Fibroblast of gingiva (primary cell): ENCODE measurements around the gene MYCBPAP.
A peak's percentile ranks its signal among the peaks of the same experiment; 100 is the strongest.

Experiments used
- DNase-seq: peaks from one replicate; pipeline ENCODE4 v3.0.0-alpha.2; 2011; ENCODE audit warnings: low read depth

Gene MYCBPAP

DNA sequence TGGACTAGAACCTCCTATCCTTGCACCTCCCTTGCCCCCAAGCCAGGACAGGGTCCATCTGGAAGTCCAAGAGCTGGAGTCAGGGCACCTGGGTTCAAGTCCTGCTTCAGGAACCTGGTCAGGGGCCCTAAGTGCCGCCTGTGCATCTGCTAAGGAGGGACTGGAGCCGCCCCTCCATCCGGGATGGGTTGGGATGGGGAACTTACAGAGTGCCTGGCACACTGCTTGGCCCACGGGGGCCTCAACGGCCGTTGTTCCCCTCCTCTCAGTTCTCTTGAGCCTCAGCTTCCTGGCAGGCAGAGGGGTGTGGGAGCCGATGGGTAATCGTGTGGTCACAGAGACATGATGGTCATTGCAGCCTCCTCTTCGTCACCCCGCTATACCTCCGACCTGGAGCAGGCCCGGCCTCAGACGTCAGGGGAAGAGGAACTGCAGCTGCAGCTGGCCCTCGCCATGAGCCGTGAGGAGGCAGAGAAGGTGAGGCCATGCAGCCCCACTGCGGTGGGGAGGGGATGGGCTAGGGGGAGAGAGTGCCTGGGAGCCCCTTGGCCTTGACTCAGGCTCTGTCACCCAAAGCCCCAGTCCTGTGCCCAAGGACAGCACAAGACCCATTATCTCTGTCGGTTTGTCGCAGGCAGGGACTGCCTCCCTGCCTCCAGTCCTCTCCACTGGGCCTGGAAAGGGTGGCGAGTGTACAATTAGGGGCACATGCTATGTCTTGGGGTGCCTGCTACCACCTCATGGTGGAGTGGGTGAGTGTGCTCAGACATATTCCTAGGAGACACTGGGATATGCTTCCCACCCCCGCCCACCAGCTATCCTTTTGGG lies 29.7 kb downstream of the MYCBPAP start:
- no peak for DNase-seq

DNA sequence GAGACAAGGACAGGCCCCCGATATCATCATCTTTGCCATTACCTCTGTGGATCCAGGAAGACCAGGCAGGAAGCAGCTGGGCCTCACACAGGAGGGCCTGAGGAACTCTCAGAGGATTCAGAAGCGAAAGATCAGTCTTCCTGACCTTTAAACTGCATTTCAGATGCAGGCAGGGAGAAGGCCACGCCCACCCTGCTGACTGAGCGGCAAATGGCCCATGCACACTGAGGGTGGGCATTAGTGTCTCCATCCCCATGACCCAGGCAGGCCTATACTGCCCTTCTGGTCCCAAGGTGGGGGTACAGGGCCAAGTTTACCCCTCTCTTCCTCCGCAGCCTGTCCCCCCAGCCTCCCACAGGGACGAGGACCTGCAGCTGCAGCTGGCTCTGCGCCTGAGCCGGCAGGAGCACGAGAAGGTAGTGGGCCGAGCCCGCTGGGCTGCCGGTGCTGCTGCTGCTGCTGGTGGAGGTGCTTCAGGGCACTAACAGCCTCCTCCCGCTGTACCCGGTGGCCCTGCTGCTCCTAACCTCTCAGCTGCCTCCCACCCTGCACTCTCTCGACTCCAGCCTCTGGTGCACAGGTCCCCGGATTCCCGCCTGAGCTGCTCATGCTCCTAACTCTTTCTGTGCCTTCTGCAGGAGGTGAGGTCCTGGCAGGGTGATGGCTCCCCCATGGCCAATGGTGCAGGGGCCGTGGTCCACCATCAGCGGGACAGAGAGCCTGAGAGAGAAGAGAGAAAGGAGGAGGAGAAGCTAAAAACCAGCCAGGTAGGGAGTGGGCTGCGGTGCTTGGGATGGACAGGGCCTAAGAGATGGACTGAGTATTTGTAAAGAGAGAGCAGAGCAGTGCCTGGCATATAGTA lies 30.5 kb downstream of the MYCBPAP start:
- DNase-seq: no peak

DNA sequence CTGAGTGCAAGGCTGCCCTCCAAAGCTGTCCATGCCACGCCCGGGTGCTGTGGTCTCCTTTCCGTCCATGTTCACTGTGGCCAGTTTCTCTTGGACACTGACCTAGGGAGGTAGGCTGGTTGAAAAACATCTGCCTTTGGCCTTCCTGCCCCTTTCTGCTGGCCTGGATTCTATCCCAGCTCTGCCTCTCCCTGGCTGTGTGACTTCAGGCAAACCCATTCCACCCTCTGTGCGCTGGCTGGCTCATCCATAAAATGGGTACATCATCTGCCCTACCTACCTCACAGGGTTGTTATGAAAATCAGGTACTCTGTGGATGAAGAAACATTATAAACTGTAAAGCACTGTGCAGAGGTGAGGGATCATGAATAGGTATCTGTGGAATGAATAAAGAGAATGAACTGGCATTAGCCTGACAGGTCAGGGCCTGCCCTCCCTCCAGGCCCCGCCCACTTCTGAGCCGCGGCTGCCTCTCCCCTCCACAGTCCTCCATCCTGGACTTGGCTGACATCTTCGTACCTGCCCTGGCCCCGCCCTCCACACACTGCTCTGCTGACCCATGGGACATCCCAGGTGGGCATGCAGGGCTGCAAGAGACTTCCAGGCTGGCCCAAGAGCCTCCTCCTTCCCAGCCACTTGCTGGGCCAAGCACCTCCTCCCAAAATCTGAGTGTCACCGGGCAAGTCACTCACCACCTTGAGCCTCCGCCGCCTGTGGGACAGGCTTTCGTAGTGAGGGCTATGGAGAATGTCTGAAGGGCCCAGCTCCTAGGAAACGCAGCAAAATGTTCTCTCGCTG lies 31.7 kb downstream of the MYCBPAP start:
- DNase-seq: no peak

DNA sequence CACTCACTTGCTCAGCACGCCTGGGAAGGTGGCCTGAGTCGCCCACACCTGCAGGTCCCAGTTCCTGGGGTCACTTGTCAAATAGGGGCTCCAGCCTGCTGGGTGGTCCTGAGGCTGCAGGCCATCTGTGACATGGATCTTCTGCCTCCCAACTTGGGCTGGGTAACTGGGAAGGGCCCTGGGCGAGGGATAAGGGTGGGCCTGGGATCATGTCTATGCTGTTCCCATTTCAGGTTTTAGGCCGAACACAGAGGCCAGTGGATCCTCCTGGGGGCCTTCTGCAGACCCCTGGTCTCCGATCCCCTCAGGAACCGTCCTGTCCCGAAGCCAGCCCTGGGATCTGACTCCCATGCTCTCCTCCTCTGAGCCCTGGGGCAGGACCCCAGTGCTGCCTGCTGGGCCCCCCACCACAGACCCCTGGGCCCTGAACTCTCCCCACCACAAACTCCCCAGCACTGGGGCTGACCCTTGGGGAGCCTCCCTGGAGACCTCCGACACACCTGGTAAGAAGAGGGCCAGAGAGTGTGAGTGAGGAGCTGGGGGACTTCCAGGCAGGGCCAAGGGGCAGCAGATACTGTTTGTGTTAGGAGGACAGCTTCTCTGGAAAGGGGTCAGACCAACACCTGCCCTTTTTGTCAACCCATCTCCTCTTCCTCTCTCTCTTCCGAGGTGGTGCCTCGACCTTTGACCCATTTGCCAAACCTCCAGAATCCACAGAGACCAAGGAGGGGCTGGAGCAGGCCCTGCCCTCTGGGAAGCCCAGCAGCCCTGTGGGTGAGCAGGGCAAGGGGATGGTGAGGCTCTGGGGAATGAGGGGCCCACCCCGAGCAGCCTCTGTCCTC lies 32.5 kb downstream of the MYCBPAP start:
- DNase-seq: no peak

DNA sequence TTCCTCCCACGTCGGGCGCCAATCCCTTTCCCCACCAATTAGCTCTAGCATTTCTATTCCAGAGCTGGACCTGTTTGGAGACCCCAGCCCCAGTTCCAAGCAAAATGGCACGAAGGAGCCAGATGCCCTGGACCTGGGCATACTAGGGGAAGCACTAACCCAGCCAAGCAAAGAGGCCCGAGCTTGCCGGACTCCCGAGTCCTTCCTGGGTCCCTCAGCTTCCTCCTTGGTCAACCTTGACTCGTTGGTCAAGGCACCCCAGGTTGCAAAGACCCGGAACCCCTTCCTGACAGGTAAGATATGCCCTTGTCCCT lies 33.1 kb downstream of the MYCBPAP start:
- DNase-seq: no peak

DNA sequence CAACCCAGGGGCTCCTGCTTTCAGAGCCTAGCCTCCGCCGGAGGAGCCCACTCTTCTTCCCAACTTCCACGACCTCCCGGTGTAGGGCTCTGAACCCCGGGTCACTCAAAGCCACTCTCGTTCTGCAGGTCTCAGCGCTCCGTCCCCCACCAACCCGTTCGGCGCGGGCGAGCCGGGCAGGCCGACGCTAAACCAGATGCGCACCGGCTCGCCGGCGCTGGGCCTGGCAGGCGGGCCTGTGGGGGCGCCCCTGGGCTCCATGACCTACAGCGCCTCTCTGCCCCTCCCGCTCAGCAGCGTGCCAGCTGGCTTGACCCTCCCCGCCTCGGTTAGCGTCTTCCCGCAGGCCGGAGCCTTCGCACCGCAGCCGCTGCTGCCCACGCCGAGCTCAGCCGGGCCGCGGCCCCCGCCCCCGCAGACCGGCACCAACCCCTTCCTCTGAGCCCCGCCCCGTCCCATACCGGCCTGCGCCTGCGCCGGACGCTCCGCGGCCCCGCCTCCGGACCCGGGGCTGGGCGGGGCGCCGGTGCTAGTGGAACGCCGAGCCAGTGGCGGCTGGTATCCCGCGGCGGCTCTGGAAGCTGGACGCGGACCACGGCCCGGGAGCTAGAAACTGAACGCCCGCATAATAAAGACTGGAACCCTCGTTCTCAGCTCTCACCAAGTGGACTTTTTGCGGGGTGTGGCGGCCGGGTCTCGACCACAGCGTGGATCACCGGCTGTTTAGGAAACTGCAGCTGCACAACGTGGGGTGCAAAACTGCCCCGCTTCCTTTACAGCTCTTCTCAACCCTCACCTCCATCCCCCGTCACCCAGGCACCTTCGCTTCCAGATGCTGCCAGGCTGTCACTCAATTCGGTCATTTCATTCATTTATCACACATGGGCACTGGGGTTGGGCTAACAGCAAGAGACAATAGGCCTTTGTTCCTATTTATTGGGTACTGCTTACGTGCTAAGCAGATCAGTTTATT lies 33.8 kb downstream of the MYCBPAP start:
- peak; percentile 72 for DNase-seq

DNA sequence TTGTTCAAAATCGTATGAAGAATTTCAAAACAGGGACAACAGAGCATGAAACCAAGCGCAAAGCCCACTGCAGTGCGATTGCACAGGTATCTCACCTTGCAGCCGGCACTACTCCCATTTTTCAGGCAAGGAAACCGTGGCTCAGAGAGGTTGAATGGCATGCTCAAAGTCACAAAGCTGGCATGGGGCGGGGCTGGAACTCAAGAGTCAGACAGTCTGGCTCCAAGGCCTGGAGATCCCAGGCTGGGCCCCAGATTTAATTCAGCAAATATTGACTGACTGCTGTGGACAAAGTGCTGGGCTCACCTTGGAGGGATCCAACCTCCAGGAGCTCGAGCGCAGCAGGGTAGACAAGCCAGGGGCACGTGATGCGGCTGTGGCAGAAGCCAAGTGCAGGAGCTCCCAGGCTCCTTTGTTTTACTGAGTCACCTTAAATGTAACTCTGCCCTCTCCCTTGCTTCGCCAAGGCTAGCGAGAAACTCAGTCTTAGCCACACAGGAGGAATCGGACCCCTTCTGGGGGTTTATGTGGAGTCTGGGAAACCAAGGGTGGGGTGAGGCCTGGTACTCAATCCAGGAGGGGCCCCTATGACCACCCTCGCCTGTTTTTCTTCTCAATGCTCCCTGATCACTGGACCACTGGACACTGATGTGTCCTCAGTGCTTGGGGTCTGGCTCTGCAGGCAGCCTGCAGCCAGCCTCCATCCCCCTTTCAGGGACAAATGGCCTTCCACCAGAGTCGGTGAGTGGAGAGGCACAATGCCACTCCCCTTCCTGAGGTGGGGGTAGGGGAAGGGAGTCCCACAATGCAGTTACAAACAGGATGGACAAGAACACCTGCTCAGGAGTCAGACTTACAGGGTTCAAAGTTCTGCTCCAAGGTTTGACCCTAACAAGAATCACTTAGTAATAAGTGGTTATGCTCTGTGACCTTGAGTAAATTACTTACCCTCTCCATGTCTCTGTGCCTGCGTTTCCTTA lies 34.8 kb downstream of the MYCBPAP start:
- DNase-seq: no peak

DNA sequence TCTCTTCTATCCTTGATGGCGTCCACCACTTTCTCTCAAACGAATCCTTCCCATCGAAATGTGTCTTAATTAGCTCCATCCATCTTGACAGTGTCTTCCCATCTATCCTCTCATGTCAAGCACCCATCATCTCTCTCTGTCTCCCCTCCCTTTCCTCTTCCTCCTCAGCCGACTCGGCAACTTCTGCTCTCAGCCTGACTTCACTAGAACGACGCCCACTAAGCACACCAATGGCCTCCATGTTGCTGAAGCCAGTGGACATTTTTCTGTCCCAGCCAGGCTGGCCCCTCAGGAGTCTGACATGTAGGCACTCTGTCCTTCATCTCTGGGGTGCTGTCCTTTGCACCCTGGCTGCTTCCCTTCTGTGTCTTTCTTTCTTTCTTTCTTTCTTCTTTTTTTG lies 36.3 kb downstream of the MYCBPAP start:
- DNase-seq: no peak

DNA sequence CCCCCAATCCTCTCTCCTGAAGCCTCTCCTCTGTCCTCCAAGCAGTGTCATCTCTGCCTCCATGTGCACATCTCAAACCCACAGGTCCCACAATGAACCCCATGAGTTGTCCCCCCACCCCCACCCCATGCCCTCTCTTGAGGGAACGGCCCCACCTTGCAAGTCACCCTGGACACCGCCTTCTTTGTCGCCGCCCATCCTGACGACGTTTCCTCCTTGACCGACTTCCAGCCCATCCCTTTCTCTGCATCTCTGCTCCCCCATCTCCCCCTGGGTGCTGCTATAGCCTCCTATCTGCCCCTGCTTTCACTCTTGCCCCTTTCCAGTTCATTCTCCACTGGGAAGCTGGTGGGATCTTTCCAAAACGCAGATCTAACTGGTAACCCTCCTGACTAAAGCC lies 37.1 kb downstream of the MYCBPAP start:
- DNase-seq: no peak

DNA sequence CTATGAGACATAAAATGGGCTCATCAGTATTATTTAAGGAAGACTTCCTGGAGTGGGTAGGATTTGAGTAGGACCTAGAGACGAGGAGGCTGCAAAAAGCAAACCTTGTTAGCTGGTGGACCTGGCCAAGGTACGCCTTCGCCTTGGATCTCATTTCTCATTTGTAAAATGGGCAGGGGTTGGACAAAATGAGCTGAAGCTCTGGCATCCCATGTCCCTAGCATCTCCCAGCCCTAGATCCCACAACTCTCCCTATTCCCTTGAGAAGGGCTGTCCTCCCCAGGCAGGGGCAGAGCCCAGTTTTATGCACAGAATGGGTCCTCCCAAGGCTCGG lies 38.4 kb downstream of the MYCBPAP start:
- DNase-seq: no peak

DNA sequence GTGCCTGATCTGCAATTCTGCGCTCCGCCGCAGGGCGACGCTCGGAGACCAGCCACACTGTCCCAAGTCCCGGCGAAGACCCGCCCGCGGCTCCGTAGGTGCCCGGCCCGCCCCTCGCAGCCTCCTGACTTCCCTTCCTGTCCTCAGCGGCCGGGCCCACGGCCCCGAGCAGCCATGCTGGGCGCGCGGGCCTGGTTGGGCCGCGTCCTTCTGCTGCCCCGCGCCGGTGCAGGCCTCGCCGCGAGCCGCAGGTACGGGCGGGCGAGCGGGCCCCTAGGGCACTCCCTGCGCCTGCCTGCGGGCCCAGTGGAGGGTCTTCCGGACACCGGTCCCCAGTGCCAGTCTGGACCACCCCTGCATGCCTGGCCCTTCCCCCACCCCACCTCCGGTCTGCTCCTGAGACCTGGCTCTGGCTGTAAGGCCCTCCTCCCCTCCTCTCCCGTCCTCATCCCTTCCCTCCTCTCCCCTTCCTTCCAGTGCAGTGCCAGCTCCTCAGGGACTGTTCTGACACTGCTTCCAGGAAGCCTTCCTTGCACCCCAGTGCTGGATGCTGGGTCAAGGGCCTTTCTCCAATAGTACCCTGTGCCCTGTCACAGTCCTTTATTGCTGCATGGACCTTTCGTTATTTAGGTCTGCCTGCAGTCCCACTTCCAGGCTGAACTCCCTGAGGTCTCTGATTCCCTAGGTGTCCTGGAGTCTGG lies 38.9 kb downstream of the MYCBPAP start, which contains the start of gene SPATA20:
Gene SPATA20, plus strand, starts transcription at position 140 of the 701 bp plus-strand sequence. Its CDS starts 35 bp downstream, at position 175.
- DNase-seq: peak; percentile 90

DNA sequence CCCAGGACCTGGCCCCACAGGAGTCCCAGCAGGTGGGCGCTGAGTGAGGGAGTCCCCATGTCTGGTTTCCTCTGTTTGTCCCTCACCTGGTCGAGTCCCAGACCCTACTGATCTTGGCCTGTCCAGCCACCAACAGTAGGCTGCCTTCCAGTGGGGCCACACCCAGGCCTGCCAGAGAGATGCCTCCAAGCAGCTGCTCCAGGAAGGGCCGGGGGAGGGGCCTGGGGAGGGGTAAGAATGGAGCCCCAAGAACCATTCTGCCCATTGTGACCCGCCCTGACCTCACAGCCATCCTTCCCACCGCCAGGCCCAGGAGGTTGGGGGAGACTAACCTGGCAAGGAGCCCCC lies 39.5 kb downstream of the MYCBPAP start:
- no peak for DNase-seq

DNA sequence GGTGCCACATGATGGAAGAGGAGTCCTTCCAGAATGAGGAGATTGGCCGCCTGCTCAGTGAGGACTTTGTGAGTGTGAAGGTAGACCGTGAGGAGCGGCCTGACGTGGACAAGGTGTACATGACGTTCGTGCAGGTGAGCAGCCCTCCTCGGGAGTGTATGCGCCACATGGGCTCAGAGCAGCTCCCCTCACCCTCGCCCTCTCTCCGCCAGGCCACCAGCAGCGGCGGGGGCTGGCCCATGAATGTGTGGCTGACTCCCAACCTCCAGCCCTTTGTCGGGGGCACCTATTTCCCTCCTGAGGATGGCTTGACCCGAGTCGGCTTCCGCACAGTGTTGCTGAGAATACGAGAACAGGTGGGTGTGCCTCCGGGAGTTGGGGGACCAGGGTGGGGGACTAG lies 40.6 kb downstream of the MYCBPAP start:
- DNase-seq: no peak

DNA sequence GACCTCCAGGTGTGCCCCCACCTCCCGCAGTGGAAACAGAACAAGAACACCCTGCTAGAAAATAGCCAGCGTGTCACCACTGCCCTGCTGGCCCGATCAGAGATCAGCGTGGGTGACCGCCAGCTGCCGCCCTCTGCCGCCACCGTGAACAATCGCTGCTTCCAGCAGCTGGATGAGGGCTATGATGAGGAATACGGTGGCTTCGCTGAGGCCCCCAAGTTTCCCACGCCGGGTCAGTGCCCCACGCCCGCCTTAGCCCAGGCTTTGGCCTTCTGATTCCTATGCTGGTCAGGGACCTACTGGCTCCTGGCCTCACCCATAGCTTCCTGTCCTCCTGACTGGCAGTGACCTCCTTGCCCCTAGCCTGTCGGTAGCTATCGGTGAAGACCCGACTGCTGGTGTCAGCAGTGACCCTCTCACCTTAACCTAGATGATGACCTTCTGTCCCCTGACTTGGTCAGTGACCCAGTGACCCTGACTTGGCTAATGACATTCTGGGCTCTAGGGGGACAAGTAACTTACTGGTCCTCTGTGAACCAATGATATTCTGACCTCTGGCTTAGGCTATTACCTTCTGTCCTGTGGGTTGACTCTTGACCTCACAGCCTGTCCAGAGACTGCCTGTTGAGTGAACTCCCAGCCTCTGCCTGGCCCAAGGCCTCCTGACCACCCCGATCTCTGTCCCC lies 41.2 kb downstream of the MYCBPAP start:
- DNase-seq: no peak

DNA sequence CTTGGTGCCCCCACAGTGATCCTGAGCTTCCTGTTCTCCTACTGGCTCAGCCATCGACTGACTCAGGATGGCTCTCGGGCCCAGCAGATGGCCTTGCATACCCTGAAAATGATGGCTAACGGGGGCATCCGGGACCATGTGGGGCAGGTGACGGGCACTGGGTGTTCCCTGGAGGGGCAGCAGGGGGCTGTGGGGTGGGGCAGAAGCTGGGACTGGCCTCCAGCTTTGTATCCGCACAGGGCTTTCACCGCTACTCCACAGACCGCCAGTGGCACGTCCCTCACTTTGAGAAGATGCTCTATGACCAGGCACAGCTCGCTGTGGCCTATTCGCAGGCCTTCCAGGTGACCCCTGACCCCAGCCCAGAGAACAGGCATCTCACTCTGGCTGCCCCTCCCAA lies 41.7 kb downstream of the MYCBPAP start:
- DNase-seq: no peak

DNA sequence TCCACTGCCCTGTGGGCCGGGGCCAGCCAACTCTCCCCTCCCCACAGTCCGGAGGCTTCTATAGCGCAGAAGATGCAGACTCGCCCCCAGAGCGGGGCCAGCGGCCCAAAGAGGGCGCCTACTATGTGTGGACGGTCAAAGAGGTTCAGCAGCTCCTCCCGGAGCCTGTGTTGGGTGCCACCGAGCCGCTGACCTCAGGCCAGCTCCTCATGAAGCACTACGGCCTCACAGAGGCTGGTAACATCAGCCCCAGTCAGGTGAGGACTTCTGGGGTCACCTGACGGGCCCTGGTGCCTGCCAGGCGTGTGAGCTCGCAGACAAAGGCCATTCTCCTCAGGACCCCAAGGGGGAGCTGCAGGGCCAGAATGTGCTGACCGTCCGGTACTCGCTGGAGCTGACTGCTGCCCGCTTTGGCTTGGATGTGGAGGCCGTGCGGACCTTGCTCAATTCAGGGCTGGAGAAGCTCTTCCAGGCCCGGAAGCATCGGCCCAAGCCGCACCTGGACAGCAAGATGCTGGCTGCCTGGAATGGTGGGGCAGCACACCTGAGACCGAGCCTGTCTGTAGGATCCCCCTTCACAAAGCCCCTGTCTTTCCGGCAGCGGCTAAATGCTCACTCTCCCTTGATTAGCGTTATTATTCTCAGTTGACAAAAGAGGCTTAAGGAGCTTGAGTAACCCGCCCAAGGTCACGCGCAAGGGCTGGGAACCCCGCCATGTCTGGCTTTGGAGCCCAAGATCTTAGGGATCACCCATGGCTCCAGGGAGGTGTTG lies 42.6 kb downstream of the MYCBPAP start:
- DNase-seq: peak; percentile 85

DNA sequence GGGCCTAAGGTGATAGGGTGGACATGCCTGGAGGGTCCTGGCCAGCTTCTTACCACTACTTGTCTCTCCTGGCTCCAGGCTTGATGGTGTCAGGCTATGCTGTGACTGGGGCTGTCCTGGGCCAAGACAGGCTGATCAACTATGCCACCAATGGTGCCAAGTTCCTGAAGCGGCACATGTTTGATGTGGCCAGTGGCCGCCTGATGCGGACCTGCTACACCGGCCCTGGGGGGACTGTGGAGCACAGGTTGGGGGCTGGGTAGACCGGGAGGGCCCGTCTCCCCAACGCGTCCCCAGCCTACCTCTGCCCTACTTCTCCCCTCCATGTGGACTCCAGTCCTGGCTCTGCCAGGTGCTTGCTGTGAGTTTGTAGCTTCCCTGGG lies 43.2 kb downstream of the MYCBPAP start:
- DNase-seq: no peak
